Prostate gland (tissue), 2 donors: ENCODE results near the gene LRRC32. TPM values are rescaled to one million over a fixed set of nuclear protein-coding genes. Genes with fewer than 3 reads are reported as not detected.
A peak's percentile ranks its signal among the peaks of the same experiment; 100 is the strongest.

Experiments used
- DNase-seq: peaks from one replicate; pipeline ENCODE4 v3.0.0-alpha.2; 2019; ENCODE audit warnings: low spot score
- H3K27ac ChIP-seq, 2 donors: fragments of 200-600 bp; sonication (generic); 2 replicates each; pipeline ENCODE4 v1.5.1; 2017 to 2019
- H3K27me3 ChIP-seq: fragments of 200-600 bp; sonication (generic); replicated peaks from 2 replicates; pipeline ENCODE4 v1.5.1; 2019; ENCODE audit not compliant: insufficient read depth
- H3K36me3 ChIP-seq, 2 donors: fragments of 200-600 bp; sonication (generic); 1 replicate in 1 of 2; 2 replicates in 1 of 2; pipeline versions ENCODE4 v1.5.1 to v1.8.1; 2017 to 2019
- H3K4me1 ChIP-seq: fragments of 200-600 bp; sonication (generic); replicated peaks from 2 replicates; pipeline ENCODE4 v1.5.1; 2019
- H3K4me3 ChIP-seq, 2 donors: fragments of 200-600 bp; sonication (generic); 2 replicates each; pipeline ENCODE4 v1.5.1; 2017 to 2019
- H3K9me3 ChIP-seq: fragments of 200-600 bp; sonication (generic); 2 replicates; pipeline ENCODE4 v1.5.1; 2017
- POLR2A ChIP-seq: fragments of 450-650 bp; IDR thresholded peaks from one replicate; pipeline ENCODE4 v1.6.1; 2016; ENCODE audit warnings: antibody characterized with exemption, mild to moderate bottlenecking
- POLR2AphosphoS5 ChIP-seq: sonication (generic); formaldehyde crosslinking; IDR thresholded peaks from one replicate; pipeline ENCODE4 v1.6.1; 2017; ENCODE audit warnings: antibody characterized with exemption
- WGBS: methylation state at CpG from one replicate; pipeline ENCODE4 v1.1.5; 2018; 5-methylcytosine and 5-hydroxymethylcytosine counted together
- intact Hi-C: fragments of 100-400 bp; cut with DNase I; formaldehyde crosslinking; loops from one replicate; pipeline ENCODE4 v1.14.2; 2022
- total RNA-seq, 2 donors: library from RNA; depleted of rRNA; stranded (reverse); fragments of >200 nt; gene quantifications; one replicate each; pipeline ENCODE4 v1.1.0, GENCODE V29; 2016
- TF ChIP-seq, protein P1 (sequence below), 4 experiments: fragments of 200-600 bp in 2 of 4; fragments of 450-650 bp in 2 of 4; sonication (generic) in 2 of 4; IDR thresholded peaks; 1 replicate in 3 of 4; 2 replicates in 1 of 4; pipeline ENCODE4 v1.5.1; 2016 to 2019; ENCODE audit warnings: antibody characterized with exemption in 4 of 4, mild to moderate bottlenecking in 2 of 4, moderate library complexity in 2 of 4

Gene LRRC32
- total RNA-seq, 2 donors from 2014 or later = 16.2 to 37.3 TPM

DNA sequence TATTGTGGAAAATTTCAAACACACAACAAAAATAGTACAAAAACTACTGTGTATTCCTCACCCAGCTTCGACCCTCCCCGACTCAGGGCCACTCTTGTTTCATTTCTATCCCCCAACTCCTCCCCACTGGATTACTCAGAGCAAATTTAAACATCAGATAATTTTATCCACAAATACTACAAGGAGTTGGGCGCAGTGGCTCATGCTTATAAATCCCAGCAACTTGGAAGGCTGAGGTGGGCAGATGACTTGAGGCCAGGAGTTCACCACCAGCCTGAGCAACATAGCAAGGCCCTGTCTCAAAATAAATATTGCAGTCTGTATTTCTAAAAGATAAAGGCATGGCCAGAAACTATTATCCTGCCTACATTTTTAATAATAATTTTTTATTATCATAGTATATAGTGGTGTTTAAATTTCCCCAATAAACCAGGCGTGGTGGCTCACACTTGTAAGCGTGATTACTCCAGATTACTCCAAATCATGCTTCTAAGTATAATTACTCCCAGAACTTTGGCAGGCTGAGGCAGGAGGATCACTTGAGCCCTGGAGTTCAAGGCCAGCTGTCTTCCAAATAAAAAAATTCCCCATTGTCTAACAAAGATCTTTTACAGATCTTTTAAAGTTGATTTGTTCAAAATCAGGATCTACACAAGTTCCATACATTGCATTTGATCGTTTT, 39.8 kb downstream of the LRRC32 start:
- Histone ChIP-seq H3K4me1 (no peaks in the 10 kb centered on the region), H3K4me3 (no peak overlapping the region), H3K9me3 (no peaks in the 10 kb centered on the region), H3K27me3 (no peaks in the 10 kb centered on the region), H3K36me3 (no peaks in the 10 kb centered on the region), H3K27ac (peak overlapping the region in 1 of 2 donors; percentile 26)
- intact Hi-C loops = no loop called here
- no peak for DNase-seq
- TF ChIP-seq POLR2A (no peak), POLR2AphosphoS5 (no peak)
- TF ChIP-seq, protein P1, sequence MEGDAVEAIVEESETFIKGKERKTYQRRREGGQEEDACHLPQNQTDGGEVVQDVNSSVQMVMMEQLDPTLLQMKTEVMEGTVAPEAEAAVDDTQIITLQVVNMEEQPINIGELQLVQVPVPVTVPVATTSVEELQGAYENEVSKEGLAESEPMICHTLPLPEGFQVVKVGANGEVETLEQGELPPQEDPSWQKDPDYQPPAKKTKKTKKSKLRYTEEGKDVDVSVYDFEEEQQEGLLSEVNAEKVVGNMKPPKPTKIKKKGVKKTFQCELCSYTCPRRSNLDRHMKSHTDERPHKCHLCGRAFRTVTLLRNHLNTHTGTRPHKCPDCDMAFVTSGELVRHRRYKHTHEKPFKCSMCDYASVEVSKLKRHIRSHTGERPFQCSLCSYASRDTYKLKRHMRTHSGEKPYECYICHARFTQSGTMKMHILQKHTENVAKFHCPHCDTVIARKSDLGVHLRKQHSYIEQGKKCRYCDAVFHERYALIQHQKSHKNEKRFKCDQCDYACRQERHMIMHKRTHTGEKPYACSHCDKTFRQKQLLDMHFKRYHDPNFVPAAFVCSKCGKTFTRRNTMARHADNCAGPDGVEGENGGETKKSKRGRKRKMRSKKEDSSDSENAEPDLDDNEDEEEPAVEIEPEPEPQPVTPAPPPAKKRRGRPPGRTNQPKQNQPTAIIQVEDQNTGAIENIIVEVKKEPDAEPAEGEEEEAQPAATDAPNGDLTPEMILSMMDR (IDR thresholded peaks at IDR 0.05) = no peak
- 61% methylated on average over 6 of the region's 6 CpGs for WGBS

DNA sequence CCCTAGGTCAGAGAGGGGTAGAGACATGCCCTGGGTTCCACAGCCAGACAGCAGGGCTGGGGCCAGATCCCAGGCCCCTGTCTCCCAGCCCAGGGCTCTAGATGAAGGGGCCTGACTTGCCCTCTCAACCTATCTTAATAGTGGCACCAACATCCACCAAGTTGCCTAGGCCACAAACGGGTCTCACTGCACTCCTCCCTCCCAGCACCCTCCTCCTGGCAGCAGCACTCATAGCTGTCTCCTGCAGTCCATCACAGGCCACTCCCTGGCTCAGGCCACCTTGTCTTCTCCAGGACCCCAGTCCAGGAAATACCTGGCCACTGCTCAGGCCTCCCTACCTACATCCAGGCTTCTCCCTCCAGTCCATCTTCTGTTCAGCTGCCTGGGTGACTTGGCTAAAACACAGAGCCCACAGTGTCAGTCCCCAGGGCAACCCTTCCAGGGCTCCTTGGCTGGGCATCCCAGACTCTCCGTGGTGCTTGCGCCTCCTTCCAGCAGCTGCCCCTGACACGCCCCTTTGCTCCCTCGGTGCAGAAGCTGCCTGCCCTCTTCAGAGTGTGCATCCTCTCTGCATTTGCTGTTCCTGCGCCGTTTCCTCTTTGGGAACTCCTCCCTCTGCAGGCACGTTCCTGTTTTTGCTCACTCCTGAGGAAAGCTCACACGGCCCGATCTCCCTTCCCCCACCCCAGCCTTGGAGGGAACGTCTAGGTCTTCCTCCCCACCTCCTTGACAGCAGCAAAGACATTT, 40.5 kb downstream of the LRRC32 start:
- Histone ChIP-seq H3K27ac (peak overlapping the region; percentile 30 to 53), H3K36me3 (no peaks in the 10 kb centered on the region), H3K9me3 (no peaks in the 10 kb centered on the region), H3K4me1 (no peaks in the 10 kb centered on the region), H3K4me3 (no peak overlapping the region), H3K27me3 (no peaks in the 10 kb centered on the region)
- peak; percentile 15 for DNase-seq
- intact Hi-C loops = no loop called here
- 13% methylated on average over 11 of the region's 11 CpGs for WGBS
- TF ChIP-seq, protein P1 (IDR thresholded peaks at IDR 0.05) = peak in 1 of 4 experiments; percentile 14
- TF ChIP-seq POLR2A (no peak), POLR2AphosphoS5 (no peak)

DNA sequence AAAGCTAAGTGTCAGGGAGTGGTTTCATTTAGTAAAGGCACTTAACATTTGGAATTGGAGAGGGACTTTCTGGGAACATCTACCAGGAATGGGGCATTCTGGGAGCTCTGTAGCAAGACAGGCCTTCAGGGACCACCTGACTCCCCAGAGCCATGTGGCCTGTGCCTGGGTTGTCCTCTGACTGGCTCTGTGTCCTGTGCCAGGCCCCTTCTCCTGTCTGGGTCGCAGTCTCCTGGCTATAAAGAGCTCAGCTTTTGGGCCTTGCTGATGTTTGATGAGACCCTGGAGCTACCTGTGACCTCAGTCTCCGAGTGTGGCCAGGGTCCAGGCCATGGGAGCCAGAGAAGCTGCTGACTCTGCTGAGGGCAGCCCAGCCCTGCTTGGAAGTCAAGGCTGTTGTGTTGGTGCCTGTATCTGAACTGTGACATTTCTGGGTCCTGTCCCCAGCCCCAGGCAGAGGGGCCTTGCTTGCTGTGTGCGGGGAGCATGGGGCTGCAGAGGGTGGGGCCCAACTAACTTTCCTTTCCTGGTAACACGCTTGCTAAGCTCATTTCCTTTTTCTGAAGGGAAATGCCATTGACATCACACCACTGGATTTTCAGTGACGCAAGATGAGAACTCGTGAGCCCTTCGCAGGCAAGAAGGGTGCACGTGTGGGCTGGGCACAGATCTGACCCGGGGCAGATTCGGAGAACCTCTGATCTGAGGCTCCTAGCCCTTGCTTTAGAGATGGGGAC, 41.3 kb downstream of the LRRC32 start:
- TF ChIP-seq POLR2A (no peak), POLR2AphosphoS5 (no peak)
- TF ChIP-seq, protein P1 (IDR thresholded peaks at IDR 0.05) = no peak
- Histone ChIP-seq H3K4me1 (no peaks in the 10 kb centered on the region), H3K27me3 (no peaks in the 10 kb centered on the region), H3K9me3 (no peaks in the 10 kb centered on the region), H3K4me3 (no peak overlapping the region), H3K27ac (peak overlapping the region; percentile 30 to 53), H3K36me3 (no peaks in the 10 kb centered on the region)
- 85% methylated on average over 9 of the region's 10 CpGs for WGBS
- no peak for DNase-seq
- intact Hi-C loops = no loop called here

DNA sequence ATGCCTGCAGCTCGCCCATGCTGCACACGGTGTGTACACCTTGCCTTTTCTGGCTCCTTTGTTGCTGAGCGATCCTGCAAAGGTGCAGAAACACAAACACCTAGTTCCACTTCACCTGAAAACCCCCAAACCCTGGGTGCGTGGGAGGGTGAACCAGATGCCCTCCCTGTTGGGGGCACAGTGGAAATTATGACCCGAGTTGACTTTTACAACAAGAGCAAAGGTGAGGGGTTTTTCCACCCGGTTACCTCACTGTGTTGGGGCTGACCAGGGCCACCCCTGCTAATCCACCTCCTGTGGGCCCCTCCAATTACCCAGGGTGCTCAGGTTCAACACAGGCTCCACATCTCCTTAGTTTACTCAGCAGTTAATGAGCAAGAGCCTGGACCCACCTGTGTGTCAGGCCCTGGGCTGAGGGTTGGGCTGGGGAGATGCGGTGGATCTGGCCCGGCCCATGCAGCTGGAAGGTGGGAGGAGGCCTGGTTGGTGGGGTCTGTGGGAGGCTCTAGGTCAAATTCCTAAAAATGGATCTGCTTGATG, 42.1 kb downstream of the LRRC32 start:
- no peaks in the 10 kb centered on the region for H3K36me3 ChIP-seq
- H3K4me3 ChIP-seq = no peak overlapping the region
- no peak overlapping the region for H3K27ac ChIP-seq
- H3K9me3 ChIP-seq = no peaks in the 10 kb centered on the region
- no peak for DNase-seq
- intact Hi-C loops = no loop called here
- H3K27me3 ChIP-seq = no peaks in the 10 kb centered on the region
- H3K4me1 ChIP-seq = no peaks in the 10 kb centered on the region
- WGBS = 92% methylated on average over 8 of the region's 8 CpGs
- TF ChIP-seq POLR2AphosphoS5 = no peak
- TF ChIP-seq, protein P1 (IDR thresholded peaks at IDR 0.05) = no peak
- no peak for TF ChIP-seq POLR2A
